NK-92 (cell line): ENCODE measurements around the gene C19orf33.
A peak's percentile ranks its signal among the peaks of the same experiment; 100 is the strongest.
"Not testable (repeated sequence)": the region's sequence is repeated elsewhere in the genome, so short reads cannot be mapped to it uniquely, and the experiment has no call there.

ENCODE experiments used
- DNase-seq: peaks from one replicate; lab custom pipeline; 2025; ENCODE audit not compliant: unreplicated experiment; lab: John Stamatoyannopoulos, UW

The C19orf33 gene

GRCh38 chr19:38336638-38337359 is 32.7 kb downstream of the C19orf33 start:
- peak; percentile 66 for DNase-seq

GRCh38 chr19:38337360-38337653 is 33.3 kb downstream of the C19orf33 start:
- DNase-seq: no peak

- not testable (repeated sequence) for DNase-seq
These were observed 35.0 kb downstream of the C19orf33 start for GRCh38 chr19:38339011-38339410.

GRCh38 chr19:38340927-38341326 is 36.9 kb downstream of the C19orf33 start:
- no peak for DNase-seq

GRCh38 chr19:38346837-38347236 is 42.8 kb downstream of the C19orf33 start:
- DNase-seq: no peak

GRCh38 chr19:38350883-38351282 is 46.8 kb downstream of the C19orf33 start:
- DNase-seq: no peak

GRCh38 chr19:38351865-38352395 is 47.9 kb downstream of the C19orf33 start:
- no peak for DNase-seq

GRCh38 chr19:38352611-38353010 is 48.6 kb downstream of the C19orf33 start:
- DNase-seq: no peak
